ENCODE measurements around the gene COX19.

Gene COX19

GRCh38 chr7:992709-993607 is 17.6 kb upstream of the COX19 start:
- peak; percentile 88 to 89 for DNase-seq (ENCODE audit: low read depth in 1 of 2, low spot score in 1 of 2)

GRCh38 chr7:991729-992656 is 16.6 kb upstream of the COX19 start:
- no peak for DNase-seq (ENCODE audit: low read depth in 1 of 2, low spot score in 1 of 2)

- no peak for DNase-seq (ENCODE audit: low read depth in 1 of 2, low spot score in 1 of 2)
Observed at GRCh38 chr7:990933-991728, 15.8 kb upstream of the COX19 start.

- DNase-seq (ENCODE audit: low read depth in 1 of 2, low spot score in 1 of 2): no peak
Observed at GRCh38 chr7:990352-990932, 15.1 kb upstream of the COX19 start.

GRCh38 chr7:988963-989529 is 13.7 kb upstream of the COX19 start:
- no peak for DNase-seq (ENCODE audit: low read depth in 1 of 2, low spot score in 1 of 2)

GRCh38 chr7:988426-988911 is 13.1 kb upstream of the COX19 start:
- DNase-seq (ENCODE audit: low read depth in 1 of 2, low spot score in 1 of 2): no peak

GRCh38 chr7:987909-988308 is 12.6 kb upstream of the COX19 start:
- DNase-seq (ENCODE audit: low read depth in 1 of 2, low spot score in 1 of 2): no peak

GRCh38 chr7:986766-987751 is 11.7 kb upstream of the COX19 start:
- no peak for DNase-seq (ENCODE audit: low read depth in 1 of 2, low spot score in 1 of 2)

GRCh38 chr7:985915-986741 is 10.8 kb upstream of the COX19 start:
- no peak for DNase-seq (ENCODE audit: low read depth in 1 of 2, low spot score in 1 of 2)

- DNase-seq (ENCODE audit: low read depth in 1 of 2, low spot score in 1 of 2): no peak
Observed at GRCh38 chr7:985127-985416, 9.7 kb upstream of the COX19 start.

- no peak for DNase-seq (ENCODE audit: low read depth in 1 of 2, low spot score in 1 of 2)
Observed at GRCh38 chr7:984361-985126, 9.2 kb upstream of the COX19 start.

- no peak for DNase-seq (ENCODE audit: low read depth in 1 of 2, low spot score in 1 of 2)
Observed at GRCh38 chr7:983616-984071, 8.3 kb upstream of the COX19 start.

GRCh38 chr7:983004-983615 is 7.8 kb upstream of the COX19 start, which contains the start of gene CYP2W1:
TSS of gene CYP2W1 (plus strand) at chr7:983181. CDS start at chr7:983212, 31 bp downstream.
- no peak for DNase-seq (ENCODE audit: low read depth in 1 of 2, low spot score in 1 of 2)

GRCh38 chr7:982511-983003 is 7.2 kb upstream of the COX19 start:
- no peak for DNase-seq (ENCODE audit: low read depth in 1 of 2, low spot score in 1 of 2)

- no peak for DNase-seq (ENCODE audit: low read depth in 1 of 2, low spot score in 1 of 2)
Observed at GRCh38 chr7:981793-982510, 6.6 kb upstream of the COX19 start.

GRCh38 chr7:979886-980571 is 4.7 kb upstream of the COX19 start:
- DNase-seq (ENCODE audit: low read depth in 1 of 2, low spot score in 1 of 2): no peak
